ENCODE measurements around the gene LRIF1. TPM values are rescaled to one million over a fixed set of nuclear protein-coding genes. Genes with fewer than 3 reads are reported as not detected.

The LRIF1 gene
- total RNA-seq, 4 donors from 2014 or later: 8.7 to 16.5 (median 9.6) TPM

GRCh38 chr1:110928904-110929303 is 34.8 kb downstream of the LRIF1 start:
- 40 to 67% methylated on average over 2 of the region's 2 CpGs for WGBS, 2 donors
- Histone ChIP-seq H3K27me3 (no peaks in the 10 kb centered on the region), H3K36me3 (no peaks in the 10 kb centered on the region), H3K27ac (no peak overlapping the region), H3K4me1 (no peaks in the 10 kb centered on the region), H3K4me3 (replicated peaks in 1 of 3) (no peak overlapping the region), H3K9me3 (no peaks in the 10 kb centered on the region)
- TF ChIP-seq POLR2A (IDR thresholded peaks at IDR 0.05): no peak
- no peak for TF ChIP-seq CTCF (IDR thresholded peaks at IDR 0.05)
- intact Hi-C loops (cut with DNase I): no loop called here
- DNase-seq: no peak

DNA sequence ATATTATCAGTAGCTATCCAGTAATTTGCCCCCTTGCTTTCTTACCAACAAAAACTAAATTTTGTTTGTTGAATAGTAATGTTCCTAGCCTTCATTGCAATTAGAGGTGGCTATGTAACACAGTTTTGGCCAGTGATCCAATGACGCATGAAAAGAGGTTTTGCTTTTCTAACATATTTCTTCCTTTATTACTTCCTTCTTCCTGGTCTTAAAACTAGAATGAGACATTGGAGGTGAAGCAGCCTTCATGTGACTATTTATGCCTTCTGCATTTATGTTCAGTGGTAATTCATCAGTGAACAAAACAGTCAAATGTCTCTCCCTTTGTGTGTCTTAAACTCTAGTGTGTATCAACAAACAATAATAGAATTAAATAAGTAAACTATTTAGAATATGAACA is 35.5 kb downstream of the LRIF1 start:
- WGBS, 2 donors: 76 to 87% methylated on average over 1 of the region's 1 CpG

GRCh38 chr1:110927484-110928075 is 36.1 kb downstream of the LRIF1 start:
- Histone ChIP-seq H3K4me1 (no peaks in the 10 kb centered on the region), H3K9me3 (no peaks in the 10 kb centered on the region), H3K4me3 (replicated peaks in 1 of 3) (no peak overlapping the region), H3K36me3 (no peaks in the 10 kb centered on the region), H3K27ac (no peak overlapping the region), H3K27me3 (no peaks in the 10 kb centered on the region)
- intact Hi-C loops (cut with DNase I): no loop called here
- WGBS, 2 donors: 72% methylated on average over 2 of the region's 2 CpGs
- DNase-seq: no peak
- no peak for TF ChIP-seq POLR2A (IDR thresholded peaks at IDR 0.05)
- no peak for TF ChIP-seq CTCF (IDR thresholded peaks at IDR 0.05)

More for the DNA sequence above, 35.5 kb downstream of the LRIF1 start:
- no peaks in the 10 kb centered on the region for H3K9me3 ChIP-seq
- H3K4me3 ChIP-seq (replicated peaks in 1 of 3): no peak overlapping the region
- TF ChIP-seq CTCF (IDR thresholded peaks at IDR 0.05): no peak
- no peaks in the 10 kb centered on the region for H3K27me3 ChIP-seq
- H3K27ac ChIP-seq: no peak overlapping the region
- intact Hi-C loops (cut with DNase I): no loop called here
- no peak for DNase-seq
- H3K4me1 ChIP-seq: no peaks in the 10 kb centered on the region
- no peaks in the 10 kb centered on the region for H3K36me3 ChIP-seq

DNA sequence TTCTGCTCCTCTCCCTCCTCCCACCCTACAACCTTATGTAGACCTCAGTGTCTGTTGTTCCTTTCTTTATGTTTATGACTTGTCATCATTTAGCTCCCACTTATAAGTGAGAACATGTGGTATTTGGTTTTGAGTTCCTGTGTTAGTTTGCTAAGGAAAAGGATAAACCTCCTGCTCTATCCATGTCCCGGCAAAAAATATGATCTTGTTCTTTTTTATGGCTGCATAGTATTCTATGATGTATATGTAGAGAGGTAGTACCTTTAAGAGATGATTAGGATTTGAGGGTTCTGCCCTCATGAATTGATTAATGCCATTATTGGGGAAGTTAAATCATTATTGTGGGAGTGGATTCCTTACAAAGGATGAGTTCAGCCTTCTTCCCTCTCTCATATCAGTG is 41.8 kb downstream of the LRIF1 start:
- TF ChIP-seq POLR2A (IDR thresholded peaks at IDR 0.05): no peak
- no peak for TF ChIP-seq CTCF (IDR thresholded peaks at IDR 0.05)
- intact Hi-C loops (cut with DNase I): no loop called here
- Histone ChIP-seq H3K36me3 (no peaks in the 10 kb centered on the region), H3K4me3 (replicated peaks in 1 of 3) (no peak overlapping the region), H3K9me3 (no peaks in the 10 kb centered on the region), H3K27me3 (no peaks in the 10 kb centered on the region), H3K4me1 (no peaks in the 10 kb centered on the region), H3K27ac (no peak overlapping the region)
- 91 to 93% methylated on average over 1 of the region's 1 CpG for WGBS, 2 donors
- no peak for DNase-seq

DNA sequence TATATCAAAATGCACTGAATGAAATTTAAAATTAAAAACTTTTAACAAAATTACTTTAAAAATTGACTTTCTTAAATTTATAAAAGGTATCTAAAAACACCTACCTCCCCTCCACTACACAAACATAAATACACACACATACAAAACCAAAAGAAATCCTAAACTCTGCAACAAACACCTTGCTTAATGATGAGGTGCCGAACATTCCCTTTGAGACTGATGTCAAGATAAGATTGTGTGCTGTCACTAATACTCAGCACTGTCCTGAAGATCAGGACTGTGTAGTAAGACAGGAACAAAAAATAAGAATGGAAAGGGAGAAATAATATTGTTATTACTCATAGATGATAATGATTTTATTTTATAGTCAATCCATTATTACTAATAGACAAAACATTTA is 45.7 kb downstream of the LRIF1 start:
- DNase-seq: no peak
- WGBS, 2 donors: 70 to 81% methylated on average over 1 of the region's 1 CpG
- H3K4me1 ChIP-seq: no peaks in the 10 kb centered on the region

More for the DNA sequence above, 45.7 kb downstream of the LRIF1 start:
- Histone ChIP-seq H3K36me3 (no peaks in the 10 kb centered on the region), H3K4me3 (replicated peaks in 1 of 3) (no peak overlapping the region), H3K9me3 (no peaks in the 10 kb centered on the region), H3K27ac (no peak overlapping the region), H3K27me3 (no peaks in the 10 kb centered on the region)
- TF ChIP-seq CTCF (IDR thresholded peaks at IDR 0.05): no peak
- no peak for TF ChIP-seq POLR2A (IDR thresholded peaks at IDR 0.05)
- intact Hi-C loops (cut with DNase I): no loop called here
